Left colon (tissue), 2 donors: Measurements from ENCODE around the gene CYP19A1. TPM values are rescaled to one million over a fixed set of nuclear protein-coding genes. Genes with fewer than 3 reads are reported as not detected.
A peak's percentile ranks its signal among the peaks of the same experiment; 100 is the strongest.

Source experiments
- ATAC-seq: fragments of 200-7000 bp; cut with Tn5 transposase; one replicate; pipeline ENCODE4 v1.9.1; 2020; ENCODE audit warnings: mild to moderate bottlenecking, moderate library complexity
- DNase-seq, 2 donors: peaks; one replicate each; pipeline ENCODE4 v3.0.0-alpha.2; 2020
- intact Hi-C, 2 donors: fragments of 100-400 bp; cut with DNase I in 1 of 2; cut with micrococcal nuclease in 1 of 2; formaldehyde crosslinking; loops; one replicate each; pipeline versions ENCODE4 v1.11.2 to v1.14.0; 2022; cut with DNase I, micrococcal nuclease
- long read RNA-seq: library from polyadenylated mRNA; unstranded; transcript quantifications from one replicate; pipeline ENCODE4 v2.0.0, GENCODE V29; 2021
- total RNA-seq, 2 donors: library from RNA; stranded (reverse); fragmentation: NEBNext Ultra II Directional; extraction: Animal tissue kit (Norgen Biotek cat#: 25700); gene quantifications; one replicate each; pipeline ENCODE4 v1.2.1, GENCODE V29; 2021
- donor health status: DM: no; HTN: no; CAD: no.
- donor health status: DM: yes; HTN: yes; CAD: no.

CYP19A1 gene
- under 1 TPM in 1 of 2 donors, not detected in 1; 0.22 TPM for total RNA-seq
- long read RNA-seq, partial matches to known transcripts, result 0 of 3 reads
- long read RNA-seq, other reads (novel, unspliced or antisense), result 3 of 3 reads

DNA sequence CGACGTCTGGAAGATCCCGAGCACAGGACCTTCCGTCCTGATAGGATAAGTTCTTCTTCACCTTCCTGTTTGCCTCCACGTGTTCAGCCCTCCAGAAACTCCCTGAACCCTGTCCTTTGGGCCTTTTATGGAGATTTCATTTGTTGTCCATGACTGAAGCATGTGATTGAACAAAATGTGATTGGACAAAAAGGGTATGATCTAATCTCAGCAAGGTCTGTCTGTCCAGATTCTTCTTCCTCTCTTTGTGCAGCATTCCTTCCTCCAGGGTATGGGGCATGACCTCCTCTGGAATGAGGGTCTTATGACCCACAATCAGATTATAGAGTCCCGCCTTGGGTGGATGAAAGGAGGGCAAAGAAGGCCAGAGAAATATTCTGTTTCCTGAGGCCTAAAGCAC is at the start of gene CYP19A1:
CYP19A1 (minus strand) TSS at position 101 of the 400 bp plus-strand sequence. CDS start 95,684 bp downstream, outside the sequence.
- ATAC-seq (no peak), DNase-seq (no peak)
- intact Hi-C loops, result no loop called here

DNA sequence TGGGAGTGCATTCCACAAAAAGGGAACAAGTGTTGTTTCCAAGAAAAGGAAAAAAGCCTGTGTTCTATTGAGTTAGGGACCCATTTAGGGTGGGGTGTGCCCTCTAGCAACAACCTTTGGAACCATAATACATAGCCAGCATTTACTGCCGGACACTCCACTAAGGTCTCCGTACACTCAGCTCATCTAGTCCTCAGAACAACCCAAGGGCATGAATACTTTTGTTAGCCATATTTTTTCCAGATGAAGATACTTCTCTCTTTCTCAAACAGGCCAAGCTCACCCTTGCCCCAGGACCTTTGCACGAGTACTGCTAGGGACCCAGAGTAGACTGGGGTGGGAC is 49.3 kb upstream of the CYP19A1 start:
- DNase-seq (no peak), ATAC-seq (peak; percentile 85)
- intact Hi-C loops, result loop anchor here in 1 of 2 donors (10.0 kb wide), 1 partner anchor 223 kb away; no protein-coding TSS in a partner anchor

DNA sequence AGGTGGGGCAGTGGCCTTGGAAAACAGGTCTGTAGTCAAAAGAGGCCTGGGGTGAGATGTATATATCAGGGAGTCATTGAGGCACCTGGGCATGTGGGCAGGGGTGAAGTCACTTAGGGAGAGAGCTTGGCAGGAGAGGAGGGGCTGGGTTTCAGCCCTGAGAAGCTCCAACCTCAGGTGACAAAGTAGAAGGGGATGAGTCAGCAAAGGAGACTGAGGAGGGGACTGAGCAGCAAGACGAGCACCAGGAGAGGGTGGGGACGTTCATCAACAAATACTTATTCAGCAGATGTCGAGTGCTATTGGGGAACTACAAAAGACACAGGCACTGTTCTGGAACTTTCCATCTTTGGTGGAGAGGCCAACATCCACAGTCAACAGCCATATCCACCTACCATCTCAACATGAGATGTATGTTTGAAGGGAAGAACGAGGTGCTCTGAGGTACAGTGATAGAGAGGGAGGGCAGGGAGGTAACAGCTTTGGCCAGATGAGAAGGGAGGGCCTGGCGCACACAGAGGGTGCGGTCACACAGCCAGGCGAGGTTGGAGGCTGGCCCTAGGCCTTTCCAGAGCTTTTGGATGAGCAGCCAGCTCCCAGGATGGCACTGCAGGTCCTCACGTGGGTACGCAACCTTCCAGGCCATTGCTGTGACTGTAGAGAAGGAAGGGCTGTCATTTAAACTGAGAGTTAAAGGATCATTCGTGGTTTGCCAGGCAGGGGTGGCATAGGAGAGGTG is 48.7 kb upstream of the CYP19A1 start:
- peak; percentile 54 for ATAC-seq
- intact Hi-C loops, result loop anchor here in 1 of 2 donors (10.0 kb wide), 1 partner anchor 222 kb away; no protein-coding TSS in a partner anchor
- no peak for DNase-seq

DNA sequence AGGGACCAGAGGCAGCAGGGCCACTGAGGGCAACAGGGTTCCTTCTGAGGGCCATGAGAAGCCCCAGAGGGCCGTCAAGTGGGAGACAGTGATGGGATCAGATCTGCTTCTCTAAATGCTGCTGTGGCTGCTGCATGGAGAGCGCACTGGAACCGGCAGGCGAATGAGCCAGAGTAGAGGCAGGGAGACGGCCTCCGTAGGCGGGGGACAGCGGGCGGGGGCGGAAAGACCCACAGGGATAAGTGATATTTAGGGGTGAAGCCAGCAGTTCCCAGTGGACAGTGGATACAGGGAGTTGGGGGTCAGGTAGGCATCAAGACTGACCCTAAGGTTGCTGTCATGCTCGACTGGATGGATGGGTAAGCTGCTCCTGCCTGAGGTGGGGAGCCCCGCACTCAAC is 48.1 kb upstream of the CYP19A1 start:
- intact Hi-C loops, result loop anchor here in 1 of 2 donors (10.0 kb wide), 1 partner anchor 222 kb away; no protein-coding TSS in a partner anchor
- no peak for DNase-seq
- no peak for ATAC-seq

DNA sequence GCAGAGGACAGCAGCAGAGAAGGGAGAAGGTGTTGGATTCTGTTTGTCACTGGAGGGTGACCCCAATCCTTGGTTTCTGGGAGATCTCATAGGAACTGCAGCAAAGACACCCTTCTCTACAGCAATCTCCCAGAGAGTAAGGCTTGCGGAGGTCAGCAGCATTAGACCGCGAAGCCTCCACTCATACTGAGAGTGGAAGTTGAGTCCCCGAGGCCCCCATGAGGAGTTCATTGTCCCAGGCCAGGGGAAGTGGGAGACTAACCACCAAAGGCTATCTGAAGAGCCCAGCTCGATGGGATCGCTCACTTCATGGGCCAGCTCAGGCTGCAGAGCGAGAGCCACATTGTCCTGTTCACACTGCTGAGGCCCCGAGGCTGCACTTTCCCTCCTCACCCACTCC is 47.6 kb upstream of the CYP19A1 start:
- intact Hi-C loops, result loop anchor here in 1 of 2 donors (10.0 kb wide), 1 partner anchor 221 kb away; no protein-coding TSS in a partner anchor
- DNase-seq, result no peak
- no peak for ATAC-seq

DNA sequence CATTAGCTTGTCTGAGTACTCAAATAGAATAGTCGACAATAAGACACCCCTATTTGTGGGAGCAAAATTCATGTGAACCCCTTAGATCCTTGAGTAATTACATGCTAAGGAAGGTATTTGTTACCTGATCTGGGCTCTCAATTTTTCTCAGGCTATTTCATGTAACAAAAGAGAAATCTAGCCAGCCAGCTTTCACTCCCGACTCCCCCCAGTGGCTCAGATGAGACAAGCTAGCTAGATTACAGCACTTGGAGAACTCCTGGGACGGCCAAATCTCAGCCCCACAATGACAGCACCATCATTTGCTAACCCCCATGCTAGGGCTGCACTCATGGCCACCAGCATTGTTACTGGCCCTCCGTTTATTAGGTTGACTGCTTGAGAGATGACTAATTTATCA is 44.4 kb upstream of the CYP19A1 start:
- intact Hi-C loops, result loop anchor here in 1 of 2 donors (5.0 to 10.0 kb wide), 2 partner anchors 95 to 218 kb away; no protein-coding TSS in a partner anchor
- DNase-seq (peak in 1 of 2 donors; percentile 20), ATAC-seq (peak; percentile 42)

DNA sequence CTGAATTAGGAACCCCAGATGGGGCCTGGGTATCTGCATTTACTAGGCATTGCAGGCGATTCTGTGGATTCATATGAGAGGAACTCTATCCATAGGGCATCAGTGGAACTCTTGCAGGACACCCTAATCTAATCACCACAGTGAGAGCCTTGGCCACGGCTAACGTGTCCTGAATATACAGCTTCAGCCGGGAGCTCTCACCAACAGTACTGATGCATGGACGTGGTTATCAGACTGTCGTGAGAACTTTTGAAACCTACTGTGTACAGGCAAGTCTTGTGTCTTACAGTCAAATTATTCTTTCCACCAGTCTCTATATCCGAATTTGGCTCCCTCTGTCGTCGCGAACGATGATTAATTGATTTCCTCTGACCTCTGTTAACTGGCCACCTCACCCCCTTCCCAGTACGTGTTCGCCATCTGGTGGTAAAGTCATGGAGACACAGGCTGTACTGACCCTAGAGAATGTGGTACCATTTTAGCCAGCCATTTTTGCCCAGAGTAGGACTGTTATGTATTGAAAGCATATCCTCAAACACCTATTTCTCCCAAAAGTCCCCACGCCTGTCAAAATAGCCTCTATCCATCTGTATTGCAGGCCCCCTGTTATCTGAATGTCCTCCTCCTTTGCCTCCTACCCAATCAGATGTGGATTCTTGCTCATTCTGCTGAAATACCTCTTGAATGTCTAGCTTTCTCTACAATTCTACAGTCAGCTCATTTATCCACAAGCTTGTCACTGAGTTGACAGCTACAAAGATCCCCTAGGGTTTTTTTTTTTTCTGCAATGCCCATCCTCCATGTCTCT is 42.8 kb upstream of the CYP19A1 start:
- peak; percentile 93 for ATAC-seq
- intact Hi-C loops, result loop anchor here in 1 of 2 donors (5.0 to 10.0 kb wide), 2 partner anchors 94 to 216 kb away; no protein-coding TSS in a partner anchor
- DNase-seq, result peak; percentile 43 to 46

DNA sequence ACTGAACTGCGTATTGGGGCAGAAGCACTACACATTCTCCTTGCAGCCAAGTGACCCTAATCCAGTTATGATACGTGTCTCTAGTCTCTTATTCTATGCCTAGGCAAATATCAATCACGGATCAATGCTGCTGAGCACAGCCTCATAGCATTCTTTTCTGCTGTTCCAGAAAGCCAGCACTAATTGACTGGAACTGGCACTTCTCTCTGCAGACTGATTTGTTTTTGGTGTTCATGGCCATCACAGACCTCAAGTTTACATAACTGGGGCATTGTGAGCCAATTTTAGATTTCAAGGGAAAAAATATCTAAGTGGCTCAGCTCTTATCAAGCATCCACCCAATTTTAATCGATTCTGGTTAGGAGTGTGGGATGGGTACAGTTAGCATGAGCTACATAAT is 41.0 kb upstream of the CYP19A1 start:
- intact Hi-C loops, result no loop called here
- DNase-seq (no peak), ATAC-seq (no peak)

DNA sequence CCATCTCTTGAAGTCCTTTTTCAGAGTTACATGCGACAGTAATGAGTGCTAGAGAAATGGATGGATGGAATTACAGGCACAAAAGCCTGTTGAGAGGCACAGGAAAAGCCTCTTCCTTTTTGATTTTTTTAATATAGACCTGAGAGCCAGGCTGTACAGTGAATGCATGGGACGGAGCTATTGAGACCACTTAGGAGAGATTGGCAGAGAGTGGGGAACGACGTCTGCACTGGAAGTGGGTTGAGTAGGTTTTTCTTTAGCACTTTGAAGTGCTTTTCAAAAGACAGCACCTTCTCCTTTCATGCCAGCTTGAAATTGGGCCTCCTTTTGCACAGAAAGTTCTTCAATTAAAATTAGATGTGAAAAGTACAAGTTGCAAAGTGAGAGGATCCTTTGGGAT is 40.0 kb upstream of the CYP19A1 start:
- DNase-seq (no peak), ATAC-seq (no peak)
- intact Hi-C loops, result no loop called here

DNA sequence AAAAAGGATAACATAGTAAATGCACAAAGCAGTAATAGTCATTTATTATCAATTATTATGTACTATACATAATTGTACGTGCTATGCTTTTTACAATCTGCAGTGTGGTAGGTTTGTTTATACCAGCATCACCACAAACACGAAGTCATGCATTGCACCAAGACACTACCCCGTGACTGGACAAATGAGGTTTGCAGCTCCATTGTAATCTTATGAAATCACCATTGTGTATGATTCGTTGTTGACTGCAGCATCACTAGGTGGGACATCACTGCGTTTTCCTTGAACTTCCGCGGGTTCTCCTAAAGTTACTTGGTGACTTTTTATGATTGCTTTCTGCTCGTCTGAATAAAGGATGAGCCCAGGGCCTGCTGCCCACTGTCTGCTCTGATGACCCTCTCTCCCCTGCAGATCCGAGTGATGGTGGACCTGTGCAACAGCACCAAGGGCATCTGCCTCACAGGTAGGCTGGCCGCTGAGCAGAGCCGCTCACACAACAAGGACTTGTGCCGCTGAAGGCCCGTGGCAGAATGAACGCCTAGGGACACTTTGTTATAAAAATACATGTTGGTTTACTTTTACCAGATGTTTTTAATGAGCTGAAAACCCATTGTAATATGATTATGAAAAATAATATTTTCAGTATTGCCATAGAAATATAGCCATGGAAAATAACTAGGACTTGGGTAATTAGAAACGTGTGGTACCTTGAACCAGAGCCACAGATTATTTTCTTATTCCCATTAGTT is 38.8 kb upstream of the CYP19A1 start:
- intact Hi-C loops, result no loop called here
- no peak for ATAC-seq
- no peak for DNase-seq

DNA sequence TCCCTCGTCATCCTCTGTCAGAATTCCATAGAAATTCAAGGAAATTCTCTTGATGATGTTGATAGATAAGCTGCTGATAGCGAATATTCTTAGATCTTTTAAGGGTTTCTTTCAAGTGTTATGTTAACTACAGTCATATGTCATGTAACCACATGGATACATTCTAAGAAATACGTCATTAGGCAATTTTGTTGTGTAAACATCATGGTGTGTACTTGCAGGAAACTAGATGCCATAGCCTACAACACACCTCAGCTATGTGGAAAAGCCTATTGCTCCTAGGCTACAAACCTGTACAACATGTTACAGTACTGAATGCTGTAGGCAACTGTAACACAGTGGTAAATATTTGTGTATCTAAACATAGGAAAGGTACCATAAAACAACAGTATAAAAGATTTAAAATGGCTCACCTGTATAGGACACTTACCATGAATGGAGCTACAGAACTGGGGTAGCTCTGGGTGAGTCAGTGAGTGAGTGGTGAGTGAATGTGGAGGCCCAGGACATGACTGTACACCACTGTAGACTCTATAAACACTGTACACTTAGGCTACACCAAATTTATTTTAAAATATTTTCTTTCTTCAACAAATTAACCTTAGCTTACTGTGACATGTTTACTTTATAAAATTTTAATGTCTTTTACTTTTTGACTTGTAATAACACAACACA is 37.7 kb upstream of the CYP19A1 start:
- DNase-seq (no peak), ATAC-seq (no peak)
- intact Hi-C loops, result no loop called here

DNA sequence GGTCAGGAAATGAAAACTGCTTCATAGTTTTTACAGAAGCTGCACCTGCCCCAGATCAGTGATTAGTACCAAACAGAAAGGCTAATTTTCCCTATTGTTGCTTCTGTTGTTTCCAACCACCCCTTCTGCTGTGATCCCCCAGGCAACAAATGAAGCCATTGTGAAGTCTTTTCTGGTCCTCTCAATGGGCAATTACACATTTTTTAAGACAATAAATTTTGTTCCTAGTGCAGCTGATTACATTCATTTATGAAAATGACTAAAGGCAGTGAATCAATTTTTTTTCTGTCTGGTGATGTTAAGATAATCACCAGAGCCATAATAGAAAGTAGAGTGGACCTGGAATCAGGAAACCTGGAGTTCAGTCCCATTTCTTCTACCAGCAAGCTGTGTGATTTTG is 35.7 kb upstream of the CYP19A1 start:
- DNase-seq, result no peak
- intact Hi-C loops, result no loop called here
- no peak for ATAC-seq

DNA sequence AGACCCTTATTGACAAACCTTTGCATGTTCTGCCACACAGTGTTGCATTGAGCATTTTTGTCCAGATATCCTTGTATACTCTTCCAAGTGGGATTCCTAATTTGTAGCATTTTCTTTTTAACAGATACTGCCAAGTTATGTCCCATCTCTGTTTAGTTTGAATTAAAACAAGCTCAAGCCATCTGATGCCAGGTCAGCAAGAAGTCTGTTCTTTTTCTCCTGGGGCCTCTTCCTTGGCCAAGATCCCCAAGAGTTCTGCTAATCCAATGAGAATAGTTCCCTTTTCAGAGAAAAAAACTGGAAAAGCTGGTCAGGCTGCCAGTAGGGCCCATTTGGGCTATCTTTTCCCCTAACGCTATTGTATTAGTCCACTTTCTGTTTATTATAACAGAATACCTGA is 32.9 kb upstream of the CYP19A1 start:
- DNase-seq, result no peak
- intact Hi-C loops, result no loop called here
- no peak for ATAC-seq

DNA sequence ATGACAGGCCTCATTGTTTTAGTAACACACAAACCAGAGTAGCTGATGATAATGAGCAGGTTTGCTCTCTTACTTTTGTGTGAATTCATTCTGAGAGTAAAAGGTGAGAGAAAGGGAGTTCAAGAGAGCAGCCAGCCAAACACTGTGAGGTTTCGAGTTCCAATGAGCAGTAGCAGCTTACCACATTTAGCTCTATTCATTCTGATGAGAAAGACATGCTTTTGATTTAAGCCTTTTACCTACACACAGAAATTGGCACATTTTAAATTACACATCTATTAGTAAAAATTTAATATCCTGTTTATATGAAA is 31.0 kb upstream of the CYP19A1 start:
- DNase-seq (no peak), ATAC-seq (no peak)
- intact Hi-C loops, result no loop called here

DNA sequence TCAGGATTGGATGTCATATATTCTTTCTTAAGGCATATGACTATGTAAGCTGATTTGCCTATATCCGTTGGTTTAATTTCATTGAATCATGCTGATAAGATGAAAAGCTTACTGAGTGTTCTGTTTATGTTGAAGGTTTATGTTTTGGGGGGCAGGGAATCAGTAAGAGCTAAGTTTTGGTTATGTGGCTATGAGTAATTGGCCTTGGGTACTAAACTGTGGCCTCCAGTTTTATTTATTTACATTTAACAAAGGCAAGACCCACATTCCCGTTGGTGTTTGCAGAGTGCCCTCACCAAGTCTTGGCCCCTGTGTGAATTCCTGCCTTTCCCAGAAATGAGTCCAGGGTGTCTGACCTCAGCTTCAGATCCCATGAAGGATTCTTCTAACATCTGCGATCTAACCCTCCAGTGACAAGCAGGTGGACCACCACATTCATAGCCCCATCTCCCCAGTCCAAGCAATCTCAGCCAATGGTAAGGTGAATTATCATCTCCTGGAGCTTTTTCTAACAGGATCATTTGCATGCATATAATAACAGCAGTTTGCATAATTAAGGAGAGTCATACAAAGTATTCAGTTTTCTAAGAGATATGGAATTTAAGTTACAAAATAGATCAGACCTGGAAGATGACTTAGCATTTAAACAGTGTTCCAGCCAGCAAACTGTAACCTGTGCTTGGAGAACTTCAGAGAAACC is 30.5 kb upstream of the CYP19A1 start:
- no peak for DNase-seq
- intact Hi-C loops, result no loop called here
- no peak for ATAC-seq

DNA sequence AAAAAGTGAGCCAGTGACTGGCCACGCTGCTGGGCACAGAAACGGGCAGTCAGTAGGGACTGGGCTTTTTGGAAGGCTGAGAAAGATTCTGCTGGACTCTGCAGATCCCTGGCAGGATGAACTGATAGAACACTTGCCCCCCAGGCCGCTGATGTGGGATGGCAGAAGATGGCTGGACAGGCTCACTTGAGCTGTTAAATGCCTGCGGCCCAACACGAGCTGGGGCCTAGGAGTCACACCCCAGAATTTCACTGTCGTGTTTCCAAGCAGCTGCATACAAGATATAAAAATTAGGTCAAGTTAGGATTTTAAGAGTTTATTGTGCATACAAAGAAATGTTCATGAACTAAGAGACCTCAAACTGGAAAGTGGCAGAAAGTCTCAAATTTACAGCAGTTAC is 29.9 kb upstream of the CYP19A1 start:
- ATAC-seq (no peak), DNase-seq (no peak)
- intact Hi-C loops, result no loop called here

DNA sequence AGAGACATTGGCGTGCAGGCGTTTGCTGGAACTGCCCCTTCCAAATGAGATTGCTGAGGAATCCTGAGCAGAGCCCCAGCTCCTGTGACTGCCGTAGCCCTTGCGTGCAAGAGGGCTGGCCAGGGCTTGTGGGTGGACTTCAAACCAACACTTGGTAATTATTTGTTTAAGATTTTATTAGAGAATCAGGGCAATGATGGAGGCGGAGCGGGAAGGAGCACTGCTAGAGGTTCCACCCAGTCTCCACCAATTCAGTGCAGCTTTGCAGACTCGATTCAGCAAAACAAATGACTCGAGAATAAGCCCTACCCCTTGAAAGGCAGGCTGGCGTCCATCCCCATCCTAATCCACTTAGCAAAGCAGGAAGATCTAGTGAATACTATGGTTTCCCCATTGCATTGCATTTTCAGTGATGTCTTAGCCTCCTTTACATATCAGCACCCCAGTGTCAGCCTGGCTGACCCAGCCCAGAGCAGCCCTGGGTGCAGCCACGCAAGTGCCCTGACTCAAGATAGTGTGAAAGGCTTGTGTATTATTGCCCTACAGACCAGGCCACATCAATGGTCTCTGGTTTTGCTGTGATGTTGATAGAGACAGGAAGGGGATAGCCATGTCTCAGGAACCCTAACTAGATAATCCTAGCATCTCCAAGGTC is 29.1 kb upstream of the CYP19A1 start:
- intact Hi-C loops, result no loop called here
- DNase-seq (peak in 1 of 2 donors; percentile 26), ATAC-seq (peak; percentile 70)

DNA sequence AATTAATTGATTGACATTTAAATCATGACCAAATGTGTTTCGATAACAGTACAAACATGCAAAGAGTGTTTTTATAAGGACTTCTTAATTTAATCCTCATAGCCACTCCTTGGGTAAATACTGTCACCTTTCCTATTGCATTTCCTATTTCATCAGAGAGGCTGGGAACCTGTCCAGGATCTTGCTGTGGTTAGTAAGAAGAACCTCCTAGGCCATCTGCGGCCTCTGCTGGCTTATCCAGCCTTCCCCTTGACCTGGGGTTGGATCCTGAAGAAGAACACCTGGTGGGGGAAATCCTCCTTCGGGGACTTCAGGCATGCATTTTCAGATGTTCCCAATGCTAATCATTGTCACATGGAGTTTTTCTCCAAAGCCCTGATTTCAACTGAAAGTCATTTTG is 28.5 kb upstream of the CYP19A1 start:
- ATAC-seq (peak; percentile 94), DNase-seq (peak; percentile 58 to 60)
- intact Hi-C loops, result no loop called here
